ENCODE results near the gene ADAMTS17.

ADAMTS17 gene

DNA sequence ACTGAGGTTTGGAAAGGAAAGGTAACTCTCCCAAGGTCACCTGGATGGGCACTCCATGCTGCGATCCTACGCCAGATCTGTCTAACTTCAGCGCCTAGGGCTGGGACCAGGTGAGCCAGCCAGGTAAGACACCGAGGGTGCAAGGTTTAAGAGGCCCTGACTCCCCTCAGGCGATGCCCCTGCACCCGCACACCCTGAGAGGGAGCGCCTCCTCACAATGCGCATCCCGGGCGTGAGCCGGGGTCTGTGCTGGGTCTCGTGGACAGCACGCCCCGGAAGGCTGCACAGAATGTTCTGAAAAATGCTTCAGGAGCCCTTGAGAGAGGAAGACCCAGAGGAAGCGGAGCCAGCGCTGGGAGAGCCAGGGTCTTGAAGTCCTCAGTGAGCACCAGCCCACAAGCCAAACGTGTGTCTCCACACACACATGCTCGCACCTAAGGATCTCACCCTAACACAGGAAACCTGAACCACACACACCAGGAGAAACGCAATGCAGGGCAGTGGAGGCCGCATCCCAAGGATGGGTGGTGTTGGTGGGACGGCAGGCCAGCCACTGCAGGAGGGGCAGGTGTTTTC, 142.0 kb downstream of the ADAMTS17 start:
- peak overlapping the region; percentile 99; the same call in 1 of the 2 replicates for H3K27ac ChIP-seq
- TF ChIP-seq, protein P1, sequence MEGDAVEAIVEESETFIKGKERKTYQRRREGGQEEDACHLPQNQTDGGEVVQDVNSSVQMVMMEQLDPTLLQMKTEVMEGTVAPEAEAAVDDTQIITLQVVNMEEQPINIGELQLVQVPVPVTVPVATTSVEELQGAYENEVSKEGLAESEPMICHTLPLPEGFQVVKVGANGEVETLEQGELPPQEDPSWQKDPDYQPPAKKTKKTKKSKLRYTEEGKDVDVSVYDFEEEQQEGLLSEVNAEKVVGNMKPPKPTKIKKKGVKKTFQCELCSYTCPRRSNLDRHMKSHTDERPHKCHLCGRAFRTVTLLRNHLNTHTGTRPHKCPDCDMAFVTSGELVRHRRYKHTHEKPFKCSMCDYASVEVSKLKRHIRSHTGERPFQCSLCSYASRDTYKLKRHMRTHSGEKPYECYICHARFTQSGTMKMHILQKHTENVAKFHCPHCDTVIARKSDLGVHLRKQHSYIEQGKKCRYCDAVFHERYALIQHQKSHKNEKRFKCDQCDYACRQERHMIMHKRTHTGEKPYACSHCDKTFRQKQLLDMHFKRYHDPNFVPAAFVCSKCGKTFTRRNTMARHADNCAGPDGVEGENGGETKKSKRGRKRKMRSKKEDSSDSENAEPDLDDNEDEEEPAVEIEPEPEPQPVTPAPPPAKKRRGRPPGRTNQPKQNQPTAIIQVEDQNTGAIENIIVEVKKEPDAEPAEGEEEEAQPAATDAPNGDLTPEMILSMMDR (conservative IDR thresholded peaks at IDR 0.05) = no peak

DNA sequence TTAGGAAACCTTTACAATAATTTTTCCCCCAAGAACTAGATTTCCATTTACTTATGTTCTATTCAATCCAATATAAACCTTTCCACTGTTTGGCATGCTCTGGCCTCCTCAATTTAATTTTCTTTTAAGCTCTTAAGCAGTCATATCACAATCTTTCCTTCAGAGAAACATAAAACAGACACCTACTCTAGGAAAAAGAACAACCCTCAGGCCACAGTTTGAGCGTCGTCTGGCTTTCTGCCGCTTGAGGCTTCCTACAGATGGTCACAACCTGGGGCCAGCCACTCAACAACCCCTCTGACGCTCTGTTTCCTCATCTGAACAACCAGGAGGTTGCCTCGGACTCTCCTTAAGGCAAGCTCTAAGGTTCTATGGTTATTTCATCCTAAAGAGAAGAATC, 143.3 kb downstream of the ADAMTS17 start:
- TF ChIP-seq, protein P1 (conservative IDR thresholded peaks at IDR 0.05) = no peak
- H3K27ac ChIP-seq = peak overlapping the region; percentile 3; the same call in 1 of the 2 replicates

DNA sequence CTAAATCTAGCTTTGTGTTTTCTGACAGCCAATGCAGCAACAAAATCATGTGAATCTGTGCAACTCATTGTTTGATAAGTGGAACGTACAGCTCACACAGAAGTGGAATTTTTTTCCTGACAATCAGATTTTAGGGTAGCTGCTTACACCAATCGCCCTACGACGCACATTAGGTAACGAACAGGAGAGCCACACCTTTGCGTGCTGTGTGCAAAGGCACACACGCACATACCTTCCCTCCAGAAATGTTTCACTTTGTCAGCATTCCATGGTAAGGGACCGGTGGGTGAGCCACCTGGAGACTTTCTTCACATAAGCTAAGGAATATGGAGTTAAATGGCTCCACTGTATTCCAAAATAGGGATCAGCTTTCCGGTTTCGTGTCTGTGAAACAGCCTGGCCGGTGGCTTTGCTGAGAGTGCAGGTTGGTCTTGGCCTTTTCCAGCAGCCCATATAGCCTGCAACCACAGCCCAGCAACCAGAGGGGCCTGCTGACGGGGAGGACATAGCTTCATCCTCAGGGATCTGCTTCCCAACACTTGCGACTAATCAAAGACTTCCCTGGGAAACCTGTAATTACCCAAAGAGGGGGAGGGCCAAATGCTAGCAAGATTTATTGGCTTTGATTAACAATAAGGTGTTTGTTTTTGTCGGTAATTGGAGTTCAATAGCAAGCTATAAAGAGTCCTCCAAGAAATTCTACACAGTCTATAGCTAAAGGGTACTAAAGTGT, 145.3 kb downstream of the ADAMTS17 start:
- H3K27ac ChIP-seq = peak overlapping the region; percentile 42; the same call in 1 of the 2 replicates
- TF ChIP-seq, protein P1 (conservative IDR thresholded peaks at IDR 0.05) = no peak

DNA sequence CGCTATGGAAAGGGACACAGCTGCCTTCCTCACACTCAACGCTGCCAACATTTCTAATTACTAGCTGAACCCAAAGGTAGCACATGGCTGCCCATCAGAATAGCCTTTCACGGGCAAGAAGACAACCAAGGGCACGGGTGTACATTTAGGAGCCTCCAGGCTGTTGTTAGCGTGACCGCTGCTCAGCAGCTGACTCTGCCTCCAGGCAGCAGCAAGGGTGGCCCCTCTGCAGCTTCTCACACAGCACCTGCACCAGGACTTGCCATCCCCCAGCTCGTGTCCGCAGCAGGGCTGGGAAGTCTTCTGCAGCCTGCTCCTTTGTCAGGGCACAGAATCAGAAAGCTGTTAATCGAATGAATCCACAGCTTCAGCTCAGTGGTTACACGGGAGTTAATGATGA, 146.8 kb downstream of the ADAMTS17 start:
- TF ChIP-seq, protein P1 (conservative IDR thresholded peaks at IDR 0.05) = no peak
- peak overlapping the region; percentile 42; the same call in 1 of the 2 replicates for H3K27ac ChIP-seq

DNA sequence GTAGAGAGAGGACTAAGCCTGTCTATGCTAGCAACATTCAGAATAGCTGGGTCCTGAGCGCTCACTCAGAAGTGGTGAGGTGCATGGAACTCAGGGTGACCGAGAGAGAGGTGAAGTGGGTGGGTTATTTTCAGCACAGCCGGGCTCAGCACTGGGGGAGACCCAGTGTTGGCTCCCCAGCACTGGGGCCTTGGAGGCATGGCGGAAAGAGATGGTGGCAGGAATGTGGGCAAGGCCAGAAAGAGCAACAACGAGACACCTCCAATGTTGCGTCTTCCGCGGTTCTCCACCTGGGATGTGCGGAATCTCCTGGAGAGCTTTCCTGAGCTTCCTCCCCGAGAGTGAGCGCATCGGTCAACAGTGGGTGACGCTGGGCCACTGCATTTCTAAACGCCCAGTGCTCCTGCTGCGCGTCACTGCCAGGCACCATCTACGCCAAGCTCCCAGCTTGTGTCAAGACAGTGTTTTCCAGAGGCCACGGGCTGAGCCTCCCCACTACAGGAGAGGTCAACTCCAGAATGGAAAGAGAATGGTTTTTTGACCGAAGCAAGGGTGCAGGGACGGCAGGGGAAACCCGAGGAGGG, 148.4 kb downstream of the ADAMTS17 start:
- TF ChIP-seq, protein P1 (conservative IDR thresholded peaks at IDR 0.05) = no peak
- H3K27ac ChIP-seq = no peak overlapping the region; the same call in 1 of the 2 replicates

DNA sequence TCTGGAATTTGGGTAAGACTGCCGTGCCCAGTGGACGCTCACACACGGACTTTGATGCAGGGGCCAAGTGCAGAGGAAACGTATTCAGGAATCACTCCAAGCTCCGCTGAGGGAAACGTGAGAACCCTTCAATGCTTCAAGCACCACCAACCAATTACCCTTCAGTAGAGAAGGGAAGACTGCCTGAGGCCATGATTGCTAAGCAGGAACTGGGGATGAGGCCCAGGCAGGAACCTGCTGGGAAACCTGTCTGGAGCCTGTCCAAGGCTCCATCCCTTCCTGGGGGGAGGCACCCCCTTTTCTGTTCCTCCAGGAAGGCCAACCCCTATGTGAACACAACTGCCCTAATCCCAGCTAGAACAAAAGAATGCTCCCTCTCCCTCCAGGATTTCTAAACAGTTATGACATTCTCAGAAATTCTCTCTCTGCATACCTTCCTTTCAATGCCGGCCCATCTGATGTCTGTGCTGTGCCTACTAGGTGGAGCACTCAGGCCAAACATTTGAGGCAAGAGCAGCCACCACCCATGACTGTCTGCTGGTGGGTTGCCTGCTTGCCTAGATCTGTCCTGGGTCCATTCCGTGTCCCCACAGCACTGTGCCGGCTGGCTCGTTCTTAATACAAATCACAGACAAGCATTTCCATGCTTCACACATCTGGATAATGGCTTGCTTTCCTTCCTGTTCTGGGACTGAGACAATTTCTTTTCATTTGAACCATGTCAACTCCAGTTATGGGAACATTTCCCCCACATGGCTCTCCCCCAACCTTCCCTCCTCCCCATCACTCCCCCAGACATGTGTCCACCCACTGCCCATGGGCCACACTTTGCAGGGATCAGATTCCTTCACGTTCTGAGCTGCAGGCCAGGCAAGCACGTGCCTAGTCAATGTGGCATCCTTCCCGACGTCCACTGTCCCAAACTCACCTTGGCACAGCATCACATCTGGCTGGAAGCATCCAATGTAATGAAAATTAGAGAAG, 149.4 kb downstream of the ADAMTS17 start:
- TF ChIP-seq, protein P1 (conservative IDR thresholded peaks at IDR 0.05) = no peak
- H3K27ac ChIP-seq = peak overlapping the region; percentile 33; the same call in 1 of the 2 replicates

Measured in VCaP (cell line).